ENCODE data around the gene ARL4D.

Gene ARL4D

GRCh38 chr17:43430936-43431713 is 32.3 kb downstream of the ARL4D start:
- no peak overlapping the region for H3K4me3 ChIP-seq (ENCODE audit: low read depth, low read length)
- no peak for TF ChIP-seq CTCF (IDR thresholded peaks at IDR 0.05; ENCODE audit: low read depth, low read length)

DNA sequence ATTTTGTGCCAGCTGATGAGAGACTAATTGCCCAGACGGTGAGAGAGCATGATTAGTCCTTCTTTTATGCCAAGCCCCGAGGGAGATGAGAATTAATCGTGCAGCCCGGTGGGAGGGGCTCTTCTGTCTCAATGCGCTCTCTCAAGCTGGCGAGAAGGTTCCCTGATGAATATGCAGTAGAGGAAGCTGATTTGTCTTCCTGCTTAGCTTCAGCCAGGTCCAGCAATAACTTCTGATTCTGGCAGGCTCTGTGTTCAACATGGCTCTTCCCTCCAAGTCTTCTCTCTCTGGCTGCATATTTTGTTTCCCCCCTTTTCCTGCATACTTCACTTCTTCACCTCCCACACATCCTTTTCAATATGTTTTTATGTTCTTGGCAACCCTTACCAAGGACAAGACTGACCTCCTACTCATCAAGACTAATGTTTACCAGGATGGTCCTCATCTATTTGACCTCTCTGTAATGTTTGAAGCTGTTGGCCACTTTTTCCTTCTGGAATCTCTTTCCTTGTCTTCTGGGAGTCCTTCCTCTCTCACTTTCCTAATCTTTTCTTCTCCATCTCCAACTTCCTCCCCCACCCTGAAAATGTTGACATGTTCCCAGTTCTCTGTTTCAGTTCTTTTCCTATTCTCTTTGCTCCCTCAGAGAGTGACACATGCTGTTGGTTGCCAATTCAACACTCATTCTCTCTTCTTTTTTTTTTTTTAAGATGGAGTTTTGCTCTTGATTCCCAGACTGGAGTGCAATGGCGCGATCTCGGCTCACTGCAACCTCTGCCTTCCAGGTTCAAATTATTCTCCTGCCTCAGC is 33.1 kb downstream of the ARL4D start:
- no peak for TF ChIP-seq CTCF (IDR thresholded peaks at IDR 0.05; ENCODE audit: low read depth, low read length)
- H3K4me3 ChIP-seq (ENCODE audit: low read depth, low read length): no peak overlapping the region

DNA sequence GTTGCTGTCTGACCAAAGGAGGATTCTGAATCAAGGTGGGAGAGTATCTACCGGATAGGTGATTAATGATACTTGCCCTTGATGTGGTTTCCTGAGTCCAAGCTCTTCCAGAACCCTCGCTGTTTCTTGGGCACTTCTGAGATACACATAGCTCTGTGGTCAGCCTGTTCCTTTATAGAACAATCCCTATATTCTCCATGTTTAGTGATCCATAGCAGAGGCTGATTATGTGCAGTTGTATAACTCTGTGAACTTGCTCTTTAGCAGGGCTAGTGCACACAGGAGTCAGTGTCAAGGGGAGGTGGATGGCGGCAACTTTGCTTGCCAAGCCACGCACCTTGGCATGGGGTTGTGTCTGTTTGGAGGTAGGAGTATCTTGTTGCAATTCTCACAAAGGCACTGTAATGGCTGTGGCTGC is 36.1 kb downstream of the ARL4D start:
- H3K4me3 ChIP-seq (ENCODE audit: low read depth, low read length): no peak overlapping the region

DNA sequence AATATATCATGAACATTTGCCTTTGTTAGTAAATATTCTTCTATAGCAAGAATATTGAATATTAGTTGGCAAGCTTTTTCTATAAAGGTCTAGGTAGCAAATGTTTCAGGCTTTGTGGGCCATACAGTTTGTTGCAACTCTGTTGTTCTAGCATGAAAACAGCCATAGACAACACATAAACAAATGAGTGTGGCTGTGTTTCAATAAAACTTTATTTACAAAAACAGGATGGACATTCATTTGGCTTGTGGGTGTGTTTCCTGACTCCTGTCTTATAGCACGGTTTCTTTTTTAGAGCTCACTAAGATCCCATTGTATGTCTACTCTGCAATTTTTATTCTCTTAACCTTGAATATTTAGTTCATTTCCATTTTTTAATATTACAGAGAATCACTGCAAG is 39.0 kb downstream of the ARL4D start:
- no peak for TF ChIP-seq CTCF (IDR thresholded peaks at IDR 0.05; ENCODE audit: low read depth, low read length)
- H3K4me3 ChIP-seq (ENCODE audit: low read depth, low read length): no peak overlapping the region

More for the DNA sequence above, 36.1 kb downstream of the ARL4D start:
- TF ChIP-seq CTCF (IDR thresholded peaks at IDR 0.05; ENCODE audit: low read depth, low read length): no peak

GRCh38 chr17:43438626-43439025 is 39.8 kb downstream of the ARL4D start:
- TF ChIP-seq CTCF (IDR thresholded peaks at IDR 0.05; ENCODE audit: low read depth, low read length): no peak

DNA sequence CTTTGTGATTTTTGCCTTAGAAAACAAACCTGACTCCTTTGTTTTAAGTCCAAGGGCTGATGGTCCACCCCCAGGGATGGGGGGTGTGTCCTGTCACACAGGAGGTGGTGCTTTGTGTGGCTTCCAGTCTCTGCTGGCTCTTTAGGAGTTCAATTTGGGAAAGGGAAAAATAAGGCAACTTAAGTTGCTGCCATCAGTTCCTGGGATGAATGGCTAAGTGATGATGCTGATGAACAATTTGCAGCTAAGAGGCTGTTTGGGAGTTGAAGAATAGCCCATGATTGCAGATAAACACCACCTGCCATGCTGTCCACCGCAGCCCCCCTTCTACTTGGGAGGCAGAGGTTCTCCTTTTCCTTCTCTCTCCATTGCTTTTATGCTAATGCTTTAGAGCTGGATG is 40.2 kb downstream of the ARL4D start:
- TF ChIP-seq CTCF (IDR thresholded peaks at IDR 0.05; ENCODE audit: low read depth, low read length): no peak
- no peak overlapping the region for H3K4me3 ChIP-seq (ENCODE audit: low read depth, low read length)

More at GRCh38 chr17:43438626-43439025, 39.8 kb downstream of the ARL4D start:
- H3K4me3 ChIP-seq (ENCODE audit: low read depth, low read length): no peak overlapping the region

DNA sequence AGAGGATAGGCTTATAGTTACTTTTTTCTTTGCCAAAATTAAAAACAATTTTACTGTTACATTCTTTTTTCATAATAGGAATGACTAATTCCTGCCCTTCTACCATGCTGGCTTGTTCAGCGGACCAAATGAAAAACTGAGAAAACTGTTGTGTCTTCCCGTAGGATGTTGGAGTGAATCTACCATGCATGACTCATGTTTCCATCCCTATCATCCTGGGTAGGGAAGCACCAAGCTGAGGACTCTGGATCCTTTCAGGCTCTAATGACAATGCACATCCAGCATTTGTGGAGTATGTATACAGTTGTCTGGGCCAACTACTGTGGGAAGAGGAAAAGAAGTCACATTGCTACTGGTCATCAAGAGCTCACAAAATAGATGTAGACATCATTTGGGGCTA is 43.9 kb downstream of the ARL4D start:
- no peak overlapping the region for H3K4me3 ChIP-seq (ENCODE audit: low read depth, low read length)
- TF ChIP-seq CTCF (IDR thresholded peaks at IDR 0.05; ENCODE audit: low read depth, low read length): no peak
